Thymus (tissue), 11 donors: ENCODE results near the gene GALNT13. TPM values are rescaled to one million over a fixed set of nuclear protein-coding genes. Genes with fewer than 3 reads are reported as not detected.

Source experiments
- DNase-seq, 9 donors: peaks; one replicate each; pipeline ENCODE4 v3.0.0-alpha.2; 2013; ENCODE audit warnings: low spot score in 9 of 9, low read depth in 6 of 9, missing footprints in 1 of 9
- H3K27ac ChIP-seq, 2 donors: one replicate each; pipeline ENCODE4 v1.5.1; 2013; ENCODE audit warnings: control low read depth in 1 of 2, low read depth in 1 of 2, low read length in 1 of 2, mild to moderate bottlenecking in 1 of 2, moderate library complexity in 1 of 2
- H3K27me3 ChIP-seq, 2 donors: one replicate each; pipeline ENCODE4 v1.5.1; 2013; ENCODE audit warnings: low read length in 1 of 2; ENCODE audit not compliant: control insufficient read depth in 2 of 2, insufficient read depth in 1 of 2
- H3K36me3 ChIP-seq, 2 donors: one replicate each; pipeline ENCODE4 v1.5.1; 2013; ENCODE audit warnings: low read length in 1 of 2, mild to moderate bottlenecking in 1 of 2, moderate library complexity in 1 of 2; ENCODE audit not compliant: control insufficient read depth in 2 of 2, insufficient read depth in 2 of 2
- H3K4me1 ChIP-seq, 2 donors: one replicate each; pipeline ENCODE4 v1.5.1; 2013; ENCODE audit warnings: low read length in 2 of 2; ENCODE audit not compliant: control insufficient read depth in 2 of 2, insufficient read depth in 2 of 2
- H3K4me3 ChIP-seq, 2 donors: one replicate each; pipeline ENCODE4 v1.5.1; 2013; ENCODE audit warnings: low read length in 2 of 2, control low read depth in 1 of 2, mild to moderate bottlenecking in 1 of 2
- H3K9me3 ChIP-seq, 2 donors: one replicate each; pipeline ENCODE4 v1.5.1; 2013; ENCODE audit warnings: low read length in 1 of 2, mild to moderate bottlenecking in 1 of 2; ENCODE audit not compliant: control insufficient read depth in 2 of 2, insufficient read depth in 1 of 2
- WGBS: extraction: QIAGEN DNeasy Blood & Tissue Kit; methylation state at CpG from one replicate; pipeline ENCODE4 v1.1.7; 2013; 5-methylcytosine and 5-hydroxymethylcytosine counted together
- polyA plus RNA-seq: library from polyadenylated mRNA; stranded (reverse); fragments of 200-250 nt; gene quantifications from one replicate; pipeline ENCODE4 v1.2.3, GENCODE V29; 2013
- total RNA-seq: library from RNA; stranded (reverse); fragments of 120-200 nt; gene quantifications from one replicate; pipeline ENCODE4 v1.2.4, GENCODE V29; 2013
- donor health status: healthy.

GALNT13 gene
- total and polyA plus RNA-seq, 2 donors: 0.05 to 0.28 TPM

- Histone ChIP-seq H3K4me1 (no peaks in the 10 kb centered on the region), H3K4me3 (no peak overlapping the region), H3K27me3 (no peaks in the 10 kb centered on the region), H3K9me3 (no peaks in the 10 kb centered on the region), H3K27ac (no peak overlapping the region), H3K36me3 (no peaks in the 10 kb centered on the region)
- 68% methylated on average over 3 of the region's 3 CpGs for WGBS
- DNase-seq: no peak
These were observed 67.5 kb downstream of the GALNT13 start for GRCh38 chr2:153939124-153939796.

DNA sequence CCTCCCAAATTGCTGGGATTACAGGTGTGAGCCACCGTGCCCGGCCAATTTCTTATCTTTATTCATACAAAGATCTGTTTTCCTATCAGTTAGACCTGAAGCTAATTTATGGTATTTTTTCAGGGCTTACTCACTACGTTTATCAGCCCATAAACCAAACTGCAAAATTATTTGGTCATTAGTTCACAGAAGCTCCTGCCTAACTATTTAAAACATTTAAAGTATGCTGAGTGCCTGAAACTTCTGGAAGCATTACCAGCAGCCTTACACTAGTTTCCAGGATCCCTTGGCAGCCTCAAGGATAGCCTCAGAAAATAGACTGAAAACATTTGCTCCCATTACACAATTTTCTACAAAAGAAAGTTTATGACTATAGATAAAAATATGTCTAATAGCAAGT, 68.8 kb downstream of the GALNT13 start:
- Histone ChIP-seq H3K27me3 (no peaks in the 10 kb centered on the region), H3K9me3 (no peaks in the 10 kb centered on the region), H3K4me1 (no peaks in the 10 kb centered on the region), H3K36me3 (no peaks in the 10 kb centered on the region), H3K27ac (no peak overlapping the region), H3K4me3 (no peak overlapping the region)
- 83% methylated on average over 3 of the region's 3 CpGs for WGBS
- no peak for DNase-seq

- Histone ChIP-seq H3K4me1 (no peaks in the 10 kb centered on the region), H3K27me3 (no peaks in the 10 kb centered on the region), H3K27ac (no peak overlapping the region), H3K9me3 (no peaks in the 10 kb centered on the region), H3K4me3 (no peak overlapping the region), H3K36me3 (no peaks in the 10 kb centered on the region)
- DNase-seq: no peak
- 92% methylated on average over 8 of the region's 8 CpGs for WGBS
These were observed 73.1 kb downstream of the GALNT13 start for GRCh38 chr2:153944800-153945199.

DNA sequence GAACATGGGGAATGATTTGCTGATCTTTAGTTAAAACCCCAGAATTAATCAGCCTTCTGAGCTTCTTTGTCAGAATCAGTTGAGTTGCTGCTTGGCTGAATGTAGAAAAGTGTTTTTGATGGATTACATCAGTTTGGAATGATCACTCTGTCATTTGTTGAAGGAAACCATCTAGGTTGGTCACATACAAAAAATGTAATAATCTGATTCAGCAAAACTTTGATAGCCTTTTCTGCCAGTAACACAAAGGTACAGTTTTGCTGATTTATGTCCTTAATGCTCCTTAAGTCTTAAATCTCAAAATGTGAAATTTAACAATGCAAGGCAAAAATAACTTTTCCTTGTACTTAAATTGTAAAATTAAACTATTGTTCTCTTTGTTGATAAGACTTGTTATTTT, 74.3 kb downstream of the GALNT13 start:
- DNase-seq: no peak
- Histone ChIP-seq H3K36me3 (no peaks in the 10 kb centered on the region), H3K27me3 (no peaks in the 10 kb centered on the region), H3K9me3 (no peaks in the 10 kb centered on the region), H3K4me1 (no peaks in the 10 kb centered on the region), H3K4me3 (no peak overlapping the region), H3K27ac (no peak overlapping the region)

- Histone ChIP-seq H3K36me3 (no peaks in the 10 kb centered on the region), H3K4me1 (no peaks in the 10 kb centered on the region), H3K27me3 (no peaks in the 10 kb centered on the region), H3K9me3 (peaks cover 0 to 5% of the 10 kb centered on the region in 2 donors), H3K27ac (no peak overlapping the region), H3K4me3 (no peak overlapping the region)
- DNase-seq: no peak
These were observed 82.0 kb downstream of the GALNT13 start for GRCh38 chr2:153953761-153954160.

DNA sequence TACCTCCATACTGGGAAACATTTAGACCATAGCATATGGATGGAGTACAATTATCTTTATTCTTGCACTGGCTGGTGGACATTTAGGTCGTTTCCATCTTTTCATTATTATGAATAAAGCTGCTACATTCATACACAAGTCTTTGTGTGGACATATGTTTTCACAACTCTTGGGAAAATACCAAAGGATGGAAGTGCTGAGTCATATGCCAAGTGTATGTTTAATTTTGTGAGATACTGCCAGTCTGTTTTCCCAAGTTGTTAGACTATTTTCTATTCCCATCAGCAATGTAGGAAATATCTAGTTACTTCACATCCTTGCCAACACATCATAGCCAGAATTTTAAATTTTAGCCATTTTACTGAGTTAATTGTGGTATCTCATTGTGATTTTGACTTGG, 91.5 kb downstream of the GALNT13 start:
- Histone ChIP-seq H3K36me3 (no peaks in the 10 kb centered on the region), H3K9me3 (peaks cover 0 to 9% of the 10 kb centered on the region in 2 donors), H3K27me3 (no peaks in the 10 kb centered on the region), H3K4me3 (no peak overlapping the region), H3K4me1 (no peaks in the 10 kb centered on the region), H3K27ac (no peak overlapping the region)
- no peak for DNase-seq
- WGBS: 81% methylated on average over 1 of the region's 1 CpG

DNA sequence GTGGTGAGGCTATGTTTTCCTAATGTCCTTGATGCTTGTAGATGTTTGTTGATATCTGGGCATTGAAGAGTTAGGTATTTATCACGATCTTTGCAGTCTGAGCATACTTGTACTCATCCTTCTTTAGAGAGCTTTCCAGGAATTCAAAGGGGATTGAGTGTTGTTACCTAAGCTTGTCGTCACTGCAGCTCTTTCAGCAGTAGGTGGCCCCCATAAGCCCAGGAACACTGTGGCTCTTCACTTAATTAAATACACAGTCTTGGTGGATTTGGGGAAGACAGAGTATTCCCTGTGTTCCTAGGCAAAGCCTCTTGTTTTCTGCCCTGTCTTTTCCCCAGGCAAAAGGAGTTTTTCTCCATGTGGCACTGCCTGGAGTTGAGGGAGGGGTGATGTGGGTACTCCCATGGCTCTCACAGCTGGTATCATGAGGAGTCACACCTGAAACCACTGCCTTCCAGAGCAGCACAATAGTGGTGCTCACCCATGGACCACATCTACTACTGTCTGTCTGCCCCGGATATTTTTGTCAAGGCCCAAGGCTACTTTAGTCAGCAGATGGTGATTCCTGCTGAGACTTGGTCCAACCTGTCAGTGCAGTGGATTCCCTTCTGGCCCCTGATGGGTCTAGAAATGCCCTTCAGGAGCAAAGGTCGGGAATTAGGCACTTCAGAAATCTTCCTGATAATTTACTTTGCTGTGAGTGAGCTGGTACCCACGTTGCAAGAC, 95.7 kb downstream of the GALNT13 start:
- no peak for DNase-seq
- 77% methylated on average over 5 of the region's 5 CpGs for WGBS
- H3K4me1 ChIP-seq: no peaks in the 10 kb centered on the region
- no peaks in the 10 kb centered on the region for H3K9me3 ChIP-seq
- no peak overlapping the region for H3K27ac ChIP-seq
- H3K4me3 ChIP-seq: no peak overlapping the region
- H3K36me3 ChIP-seq: no peaks in the 10 kb centered on the region
- H3K27me3 ChIP-seq: no peaks in the 10 kb centered on the region

- Histone ChIP-seq H3K9me3 (no peaks in the 10 kb centered on the region), H3K27ac (no peak overlapping the region), H3K4me3 (no peak overlapping the region), H3K36me3 (no peaks in the 10 kb centered on the region), H3K4me1 (no peaks in the 10 kb centered on the region), H3K27me3 (no peaks in the 10 kb centered on the region)
- no peak for DNase-seq
- WGBS: 85% methylated on average over 2 of the region's 2 CpGs
These were observed 99.5 kb downstream of the GALNT13 start for GRCh38 chr2:153971250-153971649.

- Histone ChIP-seq H3K4me1 (no peaks in the 10 kb centered on the region), H3K4me3 (no peak overlapping the region), H3K36me3 (no peaks in the 10 kb centered on the region), H3K9me3 (no peaks in the 10 kb centered on the region), H3K27me3 (no peaks in the 10 kb centered on the region), H3K27ac (no peak overlapping the region)
- DNase-seq: no peak
- 55% methylated on average over 1 of the region's 1 CpG for WGBS
These were observed 100.1 kb downstream of the GALNT13 start for GRCh38 chr2:153971855-153972254.
